OCI-LY7 (cell line): ENCODE data around the gene VWA2.

Experiments
- EZH2phosphoT487 ChIP-seq: fragments of 200-600 bp; sonication (generic); IDR thresholded peaks from 2 replicates; pipeline ENCODE4 v1.6.1; 2018; ENCODE audit warnings: low read depth, borderline replicate concordance, mild to moderate bottlenecking, mixed run types, antibody characterized with exemption, low read length, moderate library complexity, mixed read lengths
- TF ChIP-seq, protein P1 (sequence below): fragments of 200-600 bp; sonication (generic); conservative IDR thresholded peaks from 2 replicates; pipeline ENCODE4 v1.5.1; 2014; ENCODE audit warnings: mild to moderate bottlenecking, antibody characterized with exemption, low read length, moderate library complexity, mixed read lengths

DNA sequence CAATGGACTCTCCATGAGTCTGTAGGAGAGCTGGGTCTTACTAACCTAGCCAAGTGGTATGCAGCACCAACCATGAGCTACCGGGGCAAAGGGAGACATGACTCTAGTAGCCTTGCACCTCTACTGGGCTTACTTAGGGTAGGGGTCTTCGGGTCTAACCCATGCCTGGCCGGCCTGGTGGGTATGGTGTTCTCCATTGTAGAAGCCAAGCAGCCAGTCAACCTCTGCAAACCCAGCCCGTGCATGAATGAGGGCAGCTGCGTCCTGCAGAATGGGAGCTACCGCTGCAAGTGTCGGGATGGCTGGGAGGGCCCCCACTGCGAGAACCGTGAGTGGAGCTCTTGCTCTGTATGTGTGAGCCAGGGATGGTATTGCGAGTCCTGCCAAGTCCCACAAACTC, 51.0 kb downstream of the VWA2 start:
- TF ChIP-seq, protein P1, sequence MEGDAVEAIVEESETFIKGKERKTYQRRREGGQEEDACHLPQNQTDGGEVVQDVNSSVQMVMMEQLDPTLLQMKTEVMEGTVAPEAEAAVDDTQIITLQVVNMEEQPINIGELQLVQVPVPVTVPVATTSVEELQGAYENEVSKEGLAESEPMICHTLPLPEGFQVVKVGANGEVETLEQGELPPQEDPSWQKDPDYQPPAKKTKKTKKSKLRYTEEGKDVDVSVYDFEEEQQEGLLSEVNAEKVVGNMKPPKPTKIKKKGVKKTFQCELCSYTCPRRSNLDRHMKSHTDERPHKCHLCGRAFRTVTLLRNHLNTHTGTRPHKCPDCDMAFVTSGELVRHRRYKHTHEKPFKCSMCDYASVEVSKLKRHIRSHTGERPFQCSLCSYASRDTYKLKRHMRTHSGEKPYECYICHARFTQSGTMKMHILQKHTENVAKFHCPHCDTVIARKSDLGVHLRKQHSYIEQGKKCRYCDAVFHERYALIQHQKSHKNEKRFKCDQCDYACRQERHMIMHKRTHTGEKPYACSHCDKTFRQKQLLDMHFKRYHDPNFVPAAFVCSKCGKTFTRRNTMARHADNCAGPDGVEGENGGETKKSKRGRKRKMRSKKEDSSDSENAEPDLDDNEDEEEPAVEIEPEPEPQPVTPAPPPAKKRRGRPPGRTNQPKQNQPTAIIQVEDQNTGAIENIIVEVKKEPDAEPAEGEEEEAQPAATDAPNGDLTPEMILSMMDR = no peak
- no peak for TF ChIP-seq EZH2phosphoT487
